HG03103 (cell line): Measurements from ENCODE around the gene SLC5A11.
"Not testable (repeated sequence)": the region's sequence is repeated elsewhere in the genome, so short reads cannot be mapped to it uniquely, and the experiment has no call there.

Experiments
- ATAC-seq: cut with Tn5 transposase; IDR thresholded peaks from one replicate; pipeline ENCODE4 v1.9.1; 2021; ENCODE audit warnings: low read depth; ENCODE audit not compliant: unreplicated experiment

SLC5A11 gene

GRCh38 chr16:24834459-24835335, 11.1 kb upstream of the SLC5A11 start:
- no peak for ATAC-seq

GRCh38 chr16:24836836-24837235, 8.9 kb upstream of the SLC5A11 start:
- ATAC-seq = no peak

- no peak for ATAC-seq
Measured at GRCh38 chr16:24837969-24838368, 7.8 kb upstream of the SLC5A11 start.

- no peak for ATAC-seq
Measured at GRCh38 chr16:24838554-24839266, 7.1 kb upstream of the SLC5A11 start.

- no peak for ATAC-seq
Measured at GRCh38 chr16:24839347-24839972, 6.3 kb upstream of the SLC5A11 start.

GRCh38 chr16:24841291-24841690, 4.5 kb upstream of the SLC5A11 start:
- ATAC-seq = no peak

GRCh38 chr16:24844101-24845030, 1.4 kb upstream of the SLC5A11 start:
- ATAC-seq = no peak

- not testable (repeated sequence) for ATAC-seq
Measured at GRCh38 chr16:24845031-24845365, 765 bp upstream of the SLC5A11 start.

- no peak for ATAC-seq
Measured at GRCh38 chr16:24846548-24847357, 990 bp downstream of the SLC5A11 start.

- no peak for ATAC-seq
Measured at GRCh38 chr16:24847358-24847664, 1.5 kb downstream of the SLC5A11 start.

- ATAC-seq = no peak
Measured at GRCh38 chr16:24848065-24848464, 2.3 kb downstream of the SLC5A11 start.

- ATAC-seq = no peak
Measured at GRCh38 chr16:24849641-24850040, 3.9 kb downstream of the SLC5A11 start.

GRCh38 chr16:24850289-24850938, 4.7 kb downstream of the SLC5A11 start:
- ATAC-seq = no peak

- ATAC-seq = no peak
Measured at GRCh38 chr16:24851700-24852099, 5.9 kb downstream of the SLC5A11 start.

- ATAC-seq = no peak
Measured at GRCh38 chr16:24852281-24852721, 6.5 kb downstream of the SLC5A11 start.

- ATAC-seq = no peak
Measured at GRCh38 chr16:24853169-24853824, 7.5 kb downstream of the SLC5A11 start.

- no peak for ATAC-seq
Measured at GRCh38 chr16:24853830-24854229, 8.1 kb downstream of the SLC5A11 start.

GRCh38 chr16:24854607-24855171, 8.9 kb downstream of the SLC5A11 start:
- ATAC-seq = no peak
